ENCODE measurements around the gene HOXD3. TPM values are rescaled to one million over a fixed set of nuclear protein-coding genes. Genes with fewer than 3 reads are reported as not detected.

HOXD3 gene
- total and polyA plus RNA-seq, 4 donors, result 0.07 to 2.5 (median 0.64) TPM

- TF ChIP-seq CTCF (IDR thresholded peaks at IDR 0.05; ENCODE audit: control extremely low read depth, extremely low read depth), result no peak
- peaks cover 0 to 12% (median 0%) of the 10 kb centered on the region in 5 donors for H3K4me1 ChIP-seq (ENCODE audit: control insufficient read depth in 5 of 5, insufficient read depth in 5 of 5, low read length in 5 of 5)
- H3K27me3 ChIP-seq (ENCODE audit: control insufficient read depth in 3 of 3, insufficient read depth in 3 of 3, low read length in 2 of 3), result peaks cover 21 to 98% (median 87%) of the 10 kb centered on the region in 3 donors
- no peak for DNase-seq
- H3K36me3 ChIP-seq (ENCODE audit: control insufficient read depth in 4 of 4, insufficient read depth in 4 of 4, low read length in 4 of 4), result no peaks in the 10 kb centered on the region
- no peak for ATAC-seq (ENCODE audit: insufficient read depth, low FRiP score)
- peaks cover 0 to 15% (median 0%) of the 10 kb centered on the region in 4 donors for H3K9me3 ChIP-seq (ENCODE audit: control insufficient read depth in 4 of 4, insufficient read depth in 3 of 4, low read length in 3 of 4)
- H3K4me3 ChIP-seq, result no peak overlapping the region
- no peak overlapping the region for H3K9ac ChIP-seq (ENCODE audit: insufficient read depth in 1 of 2, low read length in 2 of 2)
- 67 to 77% methylated on average over 1 of the region's 1 CpG for WGBS, 2 donors
- no peak overlapping the region for H3K27ac ChIP-seq (ENCODE audit: low read depth in 1 of 2, low read length in 1 of 2)
These were observed 13.6 kb downstream of the HOXD3 start for GRCh38 chr2:176170602-176171305.

- WGBS, 2 donors, result 7 to 9% methylated on average over 48 to 51 of the region's 51 CpGs
- Histone ChIP-seq H3K9me3 (ENCODE audit: control insufficient read depth in 4 of 4, insufficient read depth in 3 of 4, low read length in 3 of 4) (peaks cover 0 to 15% (median 0%) of the 10 kb centered on the region in 4 donors), H3K4me1 (ENCODE audit: control insufficient read depth in 5 of 5, insufficient read depth in 5 of 5, low read length in 5 of 5) (peaks cover 0 to 12% (median 0%) of the 10 kb centered on the region in 5 donors), H3K4me3 (no peak overlapping the region), H3K36me3 (ENCODE audit: control insufficient read depth in 4 of 4, insufficient read depth in 4 of 4, low read length in 4 of 4) (no peaks in the 10 kb centered on the region), H3K27me3 (ENCODE audit: control insufficient read depth in 3 of 3, insufficient read depth in 3 of 3, low read length in 2 of 3) (peaks cover 27 to 98% (median 87%) of the 10 kb centered on the region in 3 donors), H3K9ac (ENCODE audit: insufficient read depth in 1 of 2, low read length in 2 of 2) (no peak overlapping the region), H3K27ac (ENCODE audit: low read depth in 1 of 2, low read length in 1 of 2) (no peak overlapping the region)
- DNase-seq (peak in 2 of 3 donors; percentile 50 to 66), ATAC-seq (ENCODE audit: insufficient read depth, low FRiP score) (no peak)
- no peak for TF ChIP-seq CTCF (IDR thresholded peaks at IDR 0.05; ENCODE audit: control extremely low read depth, extremely low read depth)
These were observed 14.4 kb downstream of the HOXD3 start for GRCh38 chr2:176171351-176172006.

- no peaks in the 10 kb centered on the region for H3K36me3 ChIP-seq (ENCODE audit: control insufficient read depth in 4 of 4, insufficient read depth in 4 of 4, low read length in 4 of 4)
- H3K9me3 ChIP-seq (ENCODE audit: control insufficient read depth in 4 of 4, insufficient read depth in 3 of 4, low read length in 3 of 4), result peaks cover 0 to 15% (median 0%) of the 10 kb centered on the region in 4 donors
- no peak for TF ChIP-seq CTCF (IDR thresholded peaks at IDR 0.05; ENCODE audit: control extremely low read depth, extremely low read depth)
- H3K4me1 ChIP-seq (ENCODE audit: control insufficient read depth in 5 of 5, insufficient read depth in 5 of 5, low read length in 5 of 5), result peaks cover 0 to 12% (median 0%) of the 10 kb centered on the region in 5 donors
- H3K4me3 ChIP-seq, result no peak overlapping the region
- peaks cover 27 to 98% (median 87%) of the 10 kb centered on the region in 3 donors for H3K27me3 ChIP-seq (ENCODE audit: control insufficient read depth in 3 of 3, insufficient read depth in 3 of 3, low read length in 2 of 3)
- H3K9ac ChIP-seq (ENCODE audit: insufficient read depth in 1 of 2, low read length in 2 of 2), result no peak overlapping the region
- no peak for DNase-seq
- 13 to 25% methylated on average over 60 of the region's 60 CpGs for WGBS, 2 donors
- no peak for ATAC-seq (ENCODE audit: insufficient read depth, low FRiP score)
- no peak overlapping the region for H3K27ac ChIP-seq (ENCODE audit: low read depth in 1 of 2, low read length in 1 of 2)
These were observed 15.1 kb downstream of the HOXD3 start for GRCh38 chr2:176172007-176172894.

Data from lung (tissue), 12 donors.